A673 (cell line): ENCODE measurements around the gene RTKN2. TPM values are rescaled to one million over a fixed set of nuclear protein-coding genes. Genes with fewer than 3 reads are reported as not detected.

Experiments used
- BruUV-seq: library from RNA; stranded (reverse); fragments of 400-500 nt; replicated peaks from 2 replicates; lab custom pipeline; 2021; lab: Mats Ljungman, UMichigan
- CTCF ChIA-PET: fragments of 300-600 bp; sonication (Branson Sonifier 250); formaldehyde crosslinking; loops from one replicate; lab custom pipeline; 2022; ENCODE audit warnings: antibody characterized with exemption; lab: Charles Lee
- POLR2A ChIA-PET: fragments of 300-600 bp; sonication (Branson Sonifier 250); formaldehyde crosslinking; loops from one replicate; lab custom pipeline; 2022; ENCODE audit warnings: antibody characterized with exemption; ENCODE audit not compliant: low non-redundant PET; lab: Charles Lee
- DNase-seq: peaks from one replicate; pipeline ENCODE4 v3.0.0-alpha.2; 2015; ENCODE audit warnings: low spot score
- H3K27ac ChIP-seq: fragments of 200-600 bp; sonication (generic); 2 replicates; pipeline ENCODE4 v1.5.1; 2016; ENCODE audit warnings: mixed run types, low read depth, mild to moderate bottlenecking, mixed read lengths, antibody characterized with exemption, low read length; ENCODE audit not compliant: poor library complexity, severe bottlenecking
- H3K27me3 ChIP-seq: fragments of 200-600 bp; sonication (generic); replicated peaks from 2 replicates; pipeline ENCODE4 v1.6.1; 2017; ENCODE audit warnings: mixed run types, low read depth, mild to moderate bottlenecking, mixed read lengths, antibody characterized with exemption, low read length; ENCODE audit not compliant: insufficient read depth, poor library complexity
- H3K36me3 ChIP-seq: fragments of 200-600 bp; sonication (generic); 2 replicates; pipeline ENCODE4 v1.6.1; 2016; ENCODE audit warnings: mixed run types, mild to moderate bottlenecking, mixed read lengths, antibody characterized with exemption, low read length; ENCODE audit not compliant: insufficient read depth, poor library complexity, severe bottlenecking
- H3K4me1 ChIP-seq: fragments of 200-600 bp; sonication (generic); 2 replicates; pipeline ENCODE4 v1.6.1; 2017; ENCODE audit warnings: mixed run types, mild to moderate bottlenecking, mixed read lengths, antibody characterized with exemption, low read length; ENCODE audit not compliant: insufficient read depth, poor library complexity, severe bottlenecking
- H3K4me3 ChIP-seq: fragments of 200-600 bp; sonication (generic); 2 replicates; pipeline ENCODE4 v1.5.1; 2016; ENCODE audit warnings: low read depth, mixed run types, mild to moderate bottlenecking, mixed read lengths, low read length; ENCODE audit not compliant: poor library complexity, severe bottlenecking
- H3K9me3 ChIP-seq: fragments of 200-600 bp; sonication (generic); 2 replicates; pipeline ENCODE4 v1.6.1; 2016; ENCODE audit warnings: mixed run types, low read depth, mild to moderate bottlenecking, mixed read lengths, antibody characterized with exemption, low read length; ENCODE audit not compliant: poor library complexity, severe bottlenecking
- EZH2 ChIP-seq: fragments of 200-600 bp; sonication (generic); IDR thresholded peaks from 2 replicates; pipeline ENCODE4 v1.6.1; 2017; ENCODE audit warnings: borderline replicate concordance, low read depth, mild to moderate bottlenecking, mixed read lengths, antibody characterized with exemption, low read length; ENCODE audit not compliant: poor library complexity, severe bottlenecking
- intact Hi-C: fragments of 100-400 bp; cut with micrococcal nuclease; formaldehyde crosslinking; loops from one replicate; pipeline ENCODE4 v1.10.0; 2022; ENCODE audit not compliant: unreplicated experiment
- total RNA-seq: library from RNA; stranded (reverse); gene quantifications from 2 replicates; pipeline ENCODE4 v1.2.3, GENCODE V29; 2021
- TF ChIP-seq, protein P1 (sequence below): fragments of 300-800, 200-600 bp; sonication (generic); conservative IDR thresholded peaks from 2 replicates; pipeline ENCODE4 v1.5.1; 2017; ENCODE audit warnings: low read depth, mild to moderate bottlenecking, antibody characterized with exemption, low read length, moderate library complexity, mixed read lengths

RTKN2 gene
- total RNA-seq, 1 experiment from 2014 or later = 22.3 TPM

DNA sequence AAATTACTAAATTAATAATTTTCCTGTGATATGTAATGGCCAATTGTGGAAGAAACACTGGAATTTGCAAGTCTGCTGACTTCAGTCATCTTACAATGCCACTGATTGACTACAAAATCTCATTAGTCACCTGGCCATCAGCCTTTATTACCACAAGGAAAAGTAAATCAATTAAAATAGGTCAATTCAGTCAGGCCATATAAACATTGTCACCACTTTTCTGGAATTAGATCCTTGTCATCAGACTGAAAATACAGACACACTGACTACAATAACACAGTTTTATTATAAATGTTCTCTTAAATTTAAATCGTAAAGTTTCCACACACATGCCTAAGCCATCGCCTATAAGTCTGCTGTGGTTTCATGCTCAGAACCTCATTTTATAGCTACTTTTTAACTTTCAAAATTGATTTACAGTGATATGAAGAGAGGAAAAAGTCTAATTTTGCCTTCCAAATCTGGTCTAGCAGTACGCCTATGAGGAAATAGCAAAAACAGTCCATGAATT lies 54.2 kb downstream of the RTKN2 start:
- no peak for DNase-seq
- intact Hi-C loops = no loop called here
- ChIA-PET CTCF (no interaction called here), POLR2A (no interaction called here)
- no peaks in the 10 kb centered on the region for H3K36me3 ChIP-seq
- TF ChIP-seq, protein P1, sequence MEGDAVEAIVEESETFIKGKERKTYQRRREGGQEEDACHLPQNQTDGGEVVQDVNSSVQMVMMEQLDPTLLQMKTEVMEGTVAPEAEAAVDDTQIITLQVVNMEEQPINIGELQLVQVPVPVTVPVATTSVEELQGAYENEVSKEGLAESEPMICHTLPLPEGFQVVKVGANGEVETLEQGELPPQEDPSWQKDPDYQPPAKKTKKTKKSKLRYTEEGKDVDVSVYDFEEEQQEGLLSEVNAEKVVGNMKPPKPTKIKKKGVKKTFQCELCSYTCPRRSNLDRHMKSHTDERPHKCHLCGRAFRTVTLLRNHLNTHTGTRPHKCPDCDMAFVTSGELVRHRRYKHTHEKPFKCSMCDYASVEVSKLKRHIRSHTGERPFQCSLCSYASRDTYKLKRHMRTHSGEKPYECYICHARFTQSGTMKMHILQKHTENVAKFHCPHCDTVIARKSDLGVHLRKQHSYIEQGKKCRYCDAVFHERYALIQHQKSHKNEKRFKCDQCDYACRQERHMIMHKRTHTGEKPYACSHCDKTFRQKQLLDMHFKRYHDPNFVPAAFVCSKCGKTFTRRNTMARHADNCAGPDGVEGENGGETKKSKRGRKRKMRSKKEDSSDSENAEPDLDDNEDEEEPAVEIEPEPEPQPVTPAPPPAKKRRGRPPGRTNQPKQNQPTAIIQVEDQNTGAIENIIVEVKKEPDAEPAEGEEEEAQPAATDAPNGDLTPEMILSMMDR = no peak
- TF ChIP-seq EZH2 = no peak
- no peaks in the 10 kb centered on the region for H3K4me1 ChIP-seq
- no peak overlapping the region for H3K27ac ChIP-seq
- H3K27me3 ChIP-seq = no peaks in the 10 kb centered on the region
- no peak overlapping the region for H3K4me3 ChIP-seq
- H3K9me3 ChIP-seq = no peaks in the 10 kb centered on the region
- BruUV-seq = no TSS peak

DNA sequence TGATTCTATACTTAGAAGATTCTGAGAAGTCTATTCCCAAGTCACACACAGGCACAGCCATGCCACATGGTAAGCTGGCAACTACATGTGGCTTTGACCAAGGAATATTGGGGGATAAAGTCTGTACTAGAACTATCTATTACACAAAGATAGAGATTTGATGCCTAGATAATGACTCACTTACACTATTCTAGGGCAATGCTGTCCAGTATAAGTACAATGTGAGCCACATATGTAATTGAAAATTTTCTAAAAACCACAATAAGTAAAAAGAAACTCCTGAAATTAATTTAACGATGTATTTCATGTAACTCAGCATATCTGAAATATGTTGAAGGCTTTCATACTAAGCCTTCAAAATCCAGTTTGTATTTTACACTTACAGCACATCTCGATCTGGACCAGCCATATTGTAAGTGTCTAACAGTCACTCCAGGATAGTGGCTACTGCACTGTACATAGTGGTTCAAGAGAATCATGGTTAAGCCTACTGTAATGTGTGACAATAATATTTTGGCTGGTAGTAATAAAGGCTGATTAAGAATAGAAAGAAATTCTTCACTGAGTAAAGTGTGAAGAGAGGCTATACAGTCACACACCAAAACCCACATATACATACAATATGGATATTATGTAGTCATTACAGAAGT lies 62.8 kb downstream of the RTKN2 start:
- H3K9me3 ChIP-seq = no peaks in the 10 kb centered on the region
- DNase-seq = no peak
- no peak overlapping the region for H3K27ac ChIP-seq
- no TSS peak for BruUV-seq
- no peak for TF ChIP-seq EZH2
- TF ChIP-seq, protein P1 = no peak
- no peaks in the 10 kb centered on the region for H3K27me3 ChIP-seq
- POLR2A ChIA-PET = no interaction called here
- CTCF ChIA-PET = no interaction called here
- no peaks in the 10 kb centered on the region for H3K4me1 ChIP-seq
- intact Hi-C loops = no loop called here
- peaks cover 7% of the 10 kb centered on the region for H3K36me3 ChIP-seq
- no peak overlapping the region for H3K4me3 ChIP-seq

DNA sequence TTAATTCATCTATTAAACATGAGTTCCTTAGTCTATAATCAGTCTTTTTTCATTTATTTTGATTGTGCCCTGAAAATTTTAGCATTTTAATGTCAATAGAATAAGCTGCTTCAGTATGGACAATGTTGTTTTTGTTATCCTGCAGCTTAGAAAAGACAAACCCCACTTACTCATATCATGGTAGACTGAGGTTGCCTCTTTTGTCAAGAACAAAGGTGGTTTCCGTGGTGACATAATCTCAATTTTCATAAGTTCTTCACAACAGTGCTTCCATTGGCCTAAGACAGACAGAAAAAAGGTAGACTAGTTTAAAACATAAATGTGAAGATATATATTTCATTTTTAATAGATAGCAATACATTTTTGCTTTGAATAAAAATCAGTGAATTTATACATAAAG lies 69.1 kb downstream of the RTKN2 start:
- TF ChIP-seq, protein P1 = no peak
- TF ChIP-seq EZH2 = no peak
- H3K36me3 ChIP-seq = peaks cover 7% of the 10 kb centered on the region
- no peaks in the 10 kb centered on the region for H3K27me3 ChIP-seq
- H3K4me1 ChIP-seq = peaks cover 51% of the 10 kb centered on the region
- intact Hi-C loops = loop anchor here (5.0 kb wide), 3 partner anchors 362 to 493 kb away; no protein-coding TSS in a partner anchor
- H3K9me3 ChIP-seq = no peaks in the 10 kb centered on the region
- no TSS peak for BruUV-seq
- no peak for DNase-seq
- ChIA-PET POLR2A (no interaction called here), CTCF (no interaction called here)
- no peak overlapping the region for H3K27ac ChIP-seq
- no peak overlapping the region for H3K4me3 ChIP-seq
